ENCODE results near the gene UPP2. TPM values are rescaled to one million over a fixed set of nuclear protein-coding genes. Genes with fewer than 3 reads are reported as not detected.

The UPP2 gene
- total RNA-seq, 1 experiment from 2014 or later: not detected

- CTCF ChIA-PET: no interaction called here
- H3K36me3 Mint-ChIP-seq: no peaks in the 10 kb centered on the region
- H3K4me1 Mint-ChIP-seq: no peaks in the 10 kb centered on the region
- H3K4me3 Mint-ChIP-seq: no peak overlapping the region
- peaks cover 4% of the 10 kb centered on the region; the same call in 1 of the 2 replicates for H3K27me3 Mint-ChIP-seq (ENCODE audit: low read depth)
- TF ChIP-seq SMAD4 (CRISPR knock-in tag; IDR thresholded peaks at IDR 0.05): no peak
- no peak for TF ChIP-seq E2F1 (CRISPR knock-in tag; IDR thresholded peaks at IDR 0.05)
- no peak for TF ChIP-seq NFATC4 (CRISPR knock-in tag; IDR thresholded peaks at IDR 0.05)
- no peak for TF ChIP-seq FOXK1 (CRISPR knock-in tag; IDR thresholded peaks at IDR 0.05)
- no peak for TF ChIP-seq ZNF425 (CRISPR knock-in tag; conservative IDR thresholded peaks at IDR 0.05)
- TF ChIP-seq USF1 (CRISPR knock-in tag; IDR thresholded peaks at IDR 0.05): no peak
- TF ChIP-seq CREM (CRISPR knock-in tag; IDR thresholded peaks at IDR 0.05): no peak
- no peak for TF ChIP-seq IRF1 (CRISPR knock-in tag; IDR thresholded peaks at IDR 0.05)
- no peak for TF ChIP-seq ERG (CRISPR knock-in tag; IDR thresholded peaks at IDR 0.05)
- TF ChIP-seq ZNF263 (CRISPR knock-in tag; IDR thresholded peaks at IDR 0.05; ENCODE audit: low read depth): no peak
- no peak for TF ChIP-seq ZNF232 (CRISPR knock-in tag; IDR thresholded peaks at IDR 0.05)
- no peak for TF ChIP-seq ZNF671 (CRISPR knock-in tag; IDR thresholded peaks at IDR 0.05)
- no peak for TF ChIP-seq PREB (CRISPR knock-in tag; IDR thresholded peaks at IDR 0.05; ENCODE audit: borderline replicate concordance)
- H3K27ac Mint-ChIP-seq: no peak overlapping the region
- POLR2A ChIA-PET: no interaction called here
- ATAC-seq (no peak), DNase-seq (ENCODE audit: low spot score) (no peak)
- H3K9me3 Mint-ChIP-seq: peaks cover 19% of the 10 kb centered on the region
Observed at GRCh38 chr2:158060835-158061435, 40.7 kb upstream of the UPP2 start.

GRCh38 chr2:158061763-158062162 is 39.9 kb upstream of the UPP2 start:
- H3K27me3 Mint-ChIP-seq (ENCODE audit: low read depth): peaks cover 4% of the 10 kb centered on the region; the same call in 1 of the 2 replicates
- ChIA-PET CTCF (no interaction called here), POLR2A (no interaction called here)
- H3K4me3 Mint-ChIP-seq: no peak overlapping the region
- ATAC-seq: no peak
- no peak for TF ChIP-seq ATF2 (CRISPR knock-in tag; IDR thresholded peaks at IDR 0.05; ENCODE audit: borderline replicate concordance, low read depth)
- no peak for TF ChIP-seq HMGA2 (CRISPR knock-in tag; IDR thresholded peaks at IDR 0.05)
- TF ChIP-seq ZNF281 (CRISPR knock-in tag; IDR thresholded peaks at IDR 0.05): no peak
- TF ChIP-seq CBFB (CRISPR knock-in tag; IDR thresholded peaks at IDR 0.05; ENCODE audit: low read depth): no peak
- TF ChIP-seq PRRX2 (CRISPR knock-in tag; IDR thresholded peaks at IDR 0.05): no peak
- H3K9me3 Mint-ChIP-seq: peaks cover 19% of the 10 kb centered on the region
- no peaks in the 10 kb centered on the region for H3K36me3 Mint-ChIP-seq
- H3K27ac Mint-ChIP-seq: no peak overlapping the region
- no peaks in the 10 kb centered on the region for H3K4me1 Mint-ChIP-seq
- DNase-seq (ENCODE audit: low spot score): no peak

All from WTC11 (cell line).